NB4 (cell line): ENCODE data around the gene SAMM50.

ENCODE experiments used
- CTCF ChIP-seq: IDR thresholded peaks from one replicate; pipeline ENCODE4 v1.5.1; 2012; ENCODE audit warnings: low read depth, low read length
- POLR2A ChIP-seq: IDR thresholded peaks from 2 replicates; pipeline ENCODE4 v1.6.1; 2011; ENCODE audit warnings: mild to moderate bottlenecking; ENCODE audit not compliant: insufficient read length; ENCODE audit errors: extremely low read depth

GRCh38 chr22:43955040-43955882, at the start of gene SAMM50:
- TF ChIP-seq CTCF, result no peak
- peak; percentile 85 for TF ChIP-seq POLR2A
